Measurements from ENCODE around the gene SIAH1. TPM values are rescaled to one million over a fixed set of nuclear protein-coding genes. Genes with fewer than 3 reads are reported as not detected.

Gene SIAH1
- total RNA-seq, 1 donor from 2014 or later: 11.5 TPM

GRCh38 chr16:48342591-48342990, 42.6 kb downstream of the SIAH1 start:
- Histone ChIP-seq H3K4me3 (no peak overlapping the region), H3K27ac (replicated peaks) (no peak overlapping the region), H3K36me3 (peaks cover 35% of the 10 kb centered on the region), H3K27me3 (ENCODE audit: low read depth) (no peaks in the 10 kb centered on the region), H3K9me3 (replicated peaks) (no peaks in the 10 kb centered on the region), H3K4me1 (no peaks in the 10 kb centered on the region)
- no peak for DNase-seq
- no peak for TF ChIP-seq CTCF (IDR thresholded peaks at IDR 0.05; ENCODE audit: borderline replicate concordance)
- intact Hi-C loops (cut with micrococcal nuclease): no loop called here

- peaks cover 13% of the 10 kb centered on the region for H3K4me1 ChIP-seq
- no peaks in the 10 kb centered on the region for H3K9me3 ChIP-seq (replicated peaks)
- H3K4me3 ChIP-seq: no peak overlapping the region
- H3K27ac ChIP-seq (replicated peaks): no peak overlapping the region
- H3K36me3 ChIP-seq: peaks cover 50% of the 10 kb centered on the region
- no peak for DNase-seq
- H3K27me3 ChIP-seq (ENCODE audit: low read depth): no peaks in the 10 kb centered on the region
- no peak for TF ChIP-seq CTCF (IDR thresholded peaks at IDR 0.05; ENCODE audit: borderline replicate concordance)
- intact Hi-C loops (cut with micrococcal nuclease): no loop called here
These were observed 45.2 kb downstream of the SIAH1 start for GRCh38 chr16:48340054-48340453.

GRCh38 chr16:48335961-48336360, 49.3 kb downstream of the SIAH1 start:
- H3K36me3 ChIP-seq: peaks cover 38% of the 10 kb centered on the region
- intact Hi-C loops (cut with micrococcal nuclease): no loop called here
- no peak overlapping the region for H3K27ac ChIP-seq (replicated peaks)
- TF ChIP-seq CTCF (IDR thresholded peaks at IDR 0.05; ENCODE audit: borderline replicate concordance): no peak
- H3K27me3 ChIP-seq (ENCODE audit: low read depth): no peaks in the 10 kb centered on the region
- peaks cover 18% of the 10 kb centered on the region for H3K4me1 ChIP-seq
- H3K4me3 ChIP-seq: no peak overlapping the region
- no peak for DNase-seq
- no peaks in the 10 kb centered on the region for H3K9me3 ChIP-seq (replicated peaks)

- intact Hi-C loops (cut with micrococcal nuclease): no loop called here
- TF ChIP-seq CTCF (IDR thresholded peaks at IDR 0.05; ENCODE audit: borderline replicate concordance): no peak
- H3K9me3 ChIP-seq (replicated peaks): no peaks in the 10 kb centered on the region
- H3K4me3 ChIP-seq: no peak overlapping the region
- H3K4me1 ChIP-seq: peaks cover 31% of the 10 kb centered on the region
- H3K27ac ChIP-seq (replicated peaks): no peak overlapping the region
- H3K27me3 ChIP-seq (ENCODE audit: low read depth): no peaks in the 10 kb centered on the region
- peaks cover 32% of the 10 kb centered on the region for H3K36me3 ChIP-seq
- DNase-seq: no peak
These were observed 50.9 kb downstream of the SIAH1 start for GRCh38 chr16:48334325-48334724.

GRCh38 chr16:48332978-48333377, 52.2 kb downstream of the SIAH1 start:
- no peak for DNase-seq
- Histone ChIP-seq H3K4me1 (peaks cover 38% of the 10 kb centered on the region), H3K4me3 (no peak overlapping the region), H3K27me3 (ENCODE audit: low read depth) (no peaks in the 10 kb centered on the region), H3K9me3 (replicated peaks) (no peaks in the 10 kb centered on the region), H3K36me3 (peaks cover 32% of the 10 kb centered on the region), H3K27ac (replicated peaks) (no peak overlapping the region)
- intact Hi-C loops (cut with micrococcal nuclease): no loop called here
- TF ChIP-seq CTCF (IDR thresholded peaks at IDR 0.05; ENCODE audit: borderline replicate concordance): no peak

- intact Hi-C loops (cut with micrococcal nuclease): no loop called here
- H3K27ac ChIP-seq (replicated peaks): no peak overlapping the region
- TF ChIP-seq CTCF (IDR thresholded peaks at IDR 0.05; ENCODE audit: borderline replicate concordance): no peak
- H3K4me3 ChIP-seq: no peak overlapping the region
- DNase-seq: no peak
- no peaks in the 10 kb centered on the region for H3K9me3 ChIP-seq (replicated peaks)
- no peaks in the 10 kb centered on the region for H3K27me3 ChIP-seq (ENCODE audit: low read depth)
- peaks cover 35% of the 10 kb centered on the region for H3K4me1 ChIP-seq
- peaks cover 25% of the 10 kb centered on the region for H3K36me3 ChIP-seq
These were observed 54.4 kb downstream of the SIAH1 start for GRCh38 chr16:48330841-48331192.

Measured in left ventricle myocardium inferior (tissue), 1 donor.